Upper lobe of left lung (tissue), 4 donors: ENCODE results near the gene MPHOSPH9.

Experiments used
- CTCF ChIP-seq, 6 experiments: fragments of 450-650 bp in 4 of 6; fragments of 200-600 bp in 2 of 6; sonication (generic) in 2 of 6; IDR thresholded peaks; one replicate each; pipeline ENCODE4 v1.5.1; 2016 to 2019; ENCODE audit warnings: antibody characterized with exemption in 6 of 6
- POLR2A ChIP-seq, 4 donors: fragments of 450-650 bp; IDR thresholded peaks; one replicate each; pipeline ENCODE4 v1.5.1; 2016 to 2017; ENCODE audit warnings: antibody characterized with exemption in 4 of 4, mild to moderate bottlenecking in 2 of 4

- TF ChIP-seq CTCF (IDR thresholded peaks at IDR 0.05) (no peak), POLR2A (IDR thresholded peaks at IDR 0.05) (no peak)
These were observed 99.9 kb downstream of the MPHOSPH9 start for GRCh38 chr12:123132951-123133619.
